ENCODE data around the gene MRPL41.
"Not testable (repeated sequence)": the region's sequence is repeated elsewhere in the genome, so short reads cannot be mapped to it uniquely, and the experiment has no call there.

Gene MRPL41

DNA sequence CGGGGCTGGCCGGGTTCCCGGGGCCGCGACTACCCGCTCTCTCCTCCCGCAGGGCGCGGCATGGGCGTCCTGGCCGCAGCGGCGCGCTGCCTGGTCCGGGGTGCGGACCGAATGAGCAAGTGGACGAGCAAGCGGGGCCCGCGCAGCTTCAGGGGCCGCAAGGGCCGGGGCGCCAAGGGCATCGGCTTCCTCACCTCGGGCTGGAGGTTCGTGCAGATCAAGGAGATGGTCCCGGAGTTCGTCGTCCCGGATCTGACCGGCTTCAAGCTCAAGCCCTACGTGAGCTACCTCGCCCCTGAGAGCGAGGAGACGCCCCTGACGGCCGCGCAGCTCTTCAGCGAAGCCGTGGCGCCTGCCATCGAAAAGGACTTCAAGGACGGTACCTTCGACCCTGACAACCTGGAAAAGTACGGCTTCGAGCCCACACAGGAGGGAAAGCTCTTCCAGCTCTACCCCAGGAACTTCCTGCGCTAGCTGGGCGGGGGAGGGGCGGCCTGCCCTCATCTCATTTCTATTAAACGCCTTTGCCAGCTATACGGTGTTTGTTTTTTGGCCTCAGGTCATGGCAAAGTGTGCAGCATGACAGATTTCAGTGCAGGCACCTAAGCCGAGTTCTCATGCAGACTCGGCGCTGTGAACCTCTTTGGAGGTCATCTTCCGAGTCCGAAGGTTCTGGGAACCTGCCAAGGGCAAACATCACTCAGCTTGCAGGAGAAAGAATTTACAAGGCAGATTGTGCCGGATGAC is 516 bp downstream of the MRPL41 start:
- peak in 1 of 2 experiments; percentile 20 for DNase-seq (ENCODE audit: low read depth in 2 of 2)

DNA sequence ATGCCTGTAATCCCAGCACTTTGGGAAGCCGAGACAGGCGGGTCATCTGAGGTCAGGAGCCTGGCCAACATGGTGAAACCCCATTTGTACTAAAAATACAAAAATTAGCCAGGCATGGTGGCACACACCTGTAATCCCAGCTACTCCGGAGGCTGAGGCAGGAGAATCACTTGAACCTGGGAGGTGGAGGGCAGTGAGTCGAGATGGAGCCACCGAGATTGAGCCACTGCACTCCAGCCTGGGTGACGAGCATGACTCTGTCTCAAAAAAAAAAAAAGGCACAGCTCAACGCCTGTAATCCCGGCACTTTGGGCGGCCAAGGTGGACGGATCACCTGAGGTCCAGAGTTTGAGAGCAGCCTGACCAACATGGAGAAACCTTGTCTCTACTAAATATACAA is 2.0 kb downstream of the MRPL41 start:
- DNase-seq (ENCODE audit: low read depth in 2 of 2), result not testable (repeated sequence)

GRCh38 chr9:137554349-137554748 is 2.7 kb downstream of the MRPL41 start:
- DNase-seq (ENCODE audit: low read depth in 2 of 2), result no peak

DNA sequence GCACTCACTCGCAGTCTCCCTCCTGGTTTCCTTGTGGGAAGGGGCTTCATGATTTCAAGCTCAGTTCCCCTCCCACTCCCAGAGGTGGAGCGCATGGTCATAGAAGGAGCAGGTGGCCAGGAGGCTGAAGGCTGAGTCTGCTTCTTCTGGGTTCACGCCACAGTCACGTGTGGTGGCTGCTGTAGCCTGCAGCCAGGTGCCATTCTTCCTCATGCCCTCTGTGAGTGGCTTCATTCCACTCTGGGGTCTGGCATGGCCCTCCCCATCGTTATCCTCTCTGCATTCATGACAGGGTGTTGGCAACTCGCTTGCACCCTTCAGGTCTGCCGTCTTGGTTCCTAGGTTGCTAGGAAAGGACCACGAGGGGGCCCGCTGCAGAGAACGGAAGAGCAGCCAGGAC is 3.5 kb downstream of the MRPL41 start:
- DNase-seq (ENCODE audit: low read depth in 2 of 2), result no peak

GRCh38 chr9:137556069-137556838 is 4.6 kb downstream of the MRPL41 start:
- no peak for DNase-seq (ENCODE audit: low read depth in 2 of 2)

- no peak for DNase-seq (ENCODE audit: low read depth in 2 of 2)
These were observed 6.4 kb downstream of the MRPL41 start for GRCh38 chr9:137558127-137558526.

DNA sequence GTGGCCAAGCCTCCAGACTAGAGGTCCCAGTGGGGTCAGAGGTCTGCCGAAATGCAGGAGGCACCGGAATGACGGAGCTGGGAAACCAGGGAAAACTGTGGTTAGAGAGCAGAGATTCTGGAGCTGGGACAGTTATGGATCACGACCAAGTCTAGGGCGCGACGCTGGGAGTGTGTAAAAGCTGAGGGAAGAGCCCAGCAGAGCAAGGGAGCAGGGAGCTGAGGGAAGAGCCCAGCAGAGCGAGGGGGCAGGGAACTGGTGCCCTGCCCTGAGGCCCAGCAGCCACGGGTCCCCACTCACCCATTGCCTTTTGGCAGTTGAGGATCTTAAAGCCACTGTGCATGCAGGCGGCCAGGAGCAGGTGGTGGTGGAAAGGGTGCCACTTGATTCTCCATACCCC is 12.5 kb downstream of the MRPL41 start:
- no peak for DNase-seq (ENCODE audit: low read depth in 2 of 2)

DNA sequence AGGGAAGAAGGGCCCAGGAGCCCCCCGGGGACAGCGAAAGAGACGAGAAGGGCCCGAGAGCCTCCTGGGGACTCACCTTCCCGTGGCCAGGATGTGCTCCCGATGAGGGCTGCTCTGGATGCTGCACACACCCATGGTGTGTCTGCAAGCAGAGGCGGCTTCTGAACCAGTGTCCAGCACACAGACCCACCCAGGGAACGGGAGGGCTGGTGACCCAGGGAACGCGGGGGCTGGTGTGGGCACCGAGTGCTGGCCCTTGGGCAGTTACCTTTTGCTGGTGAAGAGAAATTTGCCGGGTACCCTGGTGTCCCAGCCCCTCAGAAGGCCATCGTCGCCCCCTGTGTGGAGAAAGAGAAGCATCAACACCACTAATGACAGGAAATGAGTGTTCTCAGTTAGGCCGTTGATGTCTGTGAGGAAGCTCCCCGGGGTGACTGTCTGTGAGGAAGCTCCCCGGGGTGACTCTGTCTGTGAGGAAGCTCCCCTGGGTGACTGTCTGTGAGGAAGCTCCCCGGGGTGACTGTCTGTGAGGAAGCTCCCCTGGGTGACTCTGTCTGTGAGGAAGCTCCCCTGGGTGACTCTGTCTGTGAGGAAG is 13.2 kb downstream of the MRPL41 start:
- DNase-seq (ENCODE audit: low read depth in 2 of 2), result no peak

DNA sequence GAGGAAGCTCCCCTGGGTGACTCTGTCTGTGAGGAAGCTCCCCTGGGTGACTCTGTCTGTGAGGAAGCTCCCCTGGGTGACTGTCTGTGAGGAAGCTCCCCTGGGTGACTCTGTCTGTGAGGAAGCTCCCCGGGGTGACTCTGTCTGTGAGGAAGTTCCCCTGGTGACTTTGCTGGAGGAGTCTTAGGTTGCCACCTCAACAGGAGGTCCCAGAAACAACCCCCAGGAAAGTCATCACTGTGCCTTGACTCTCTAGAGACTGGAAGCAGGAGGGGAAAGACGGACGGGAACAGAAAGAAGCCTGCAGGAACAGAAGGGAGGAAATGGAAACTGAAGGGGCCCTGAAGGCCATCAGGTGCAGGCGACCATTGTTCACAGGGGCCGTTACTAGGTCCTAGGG is 16.8 kb downstream of the MRPL41 start:
- DNase-seq (ENCODE audit: low read depth in 2 of 2), result not testable (repeated sequence)

DNA sequence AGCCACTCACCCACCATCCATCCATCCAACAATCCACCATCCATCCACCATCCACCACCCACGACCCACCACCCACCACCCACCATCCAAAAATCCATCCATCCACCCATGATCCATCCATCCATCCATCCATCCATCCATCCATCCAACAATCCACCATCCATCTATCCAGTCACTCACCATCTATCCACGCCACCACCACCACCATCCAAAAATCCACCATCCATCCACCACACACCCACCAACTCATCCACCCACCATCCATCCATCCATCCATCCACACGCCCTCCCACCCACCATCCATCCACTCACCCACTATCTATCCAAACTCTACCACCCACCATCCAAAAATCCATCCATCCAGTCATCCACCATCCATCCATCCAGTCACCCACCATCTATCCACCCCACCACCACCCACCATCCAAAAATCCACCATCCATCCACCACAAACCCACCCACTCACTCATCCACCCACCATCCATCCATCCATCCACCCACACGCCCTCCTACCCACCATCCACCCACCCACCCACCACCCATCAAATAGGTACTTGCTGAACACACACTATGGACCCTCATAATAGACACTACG is 18.0 kb downstream of the MRPL41 start:
- no peak for DNase-seq (ENCODE audit: low read depth in 2 of 2)

- DNase-seq (ENCODE audit: low read depth in 2 of 2), result no peak
These were observed 18.9 kb downstream of the MRPL41 start for GRCh38 chr9:137570566-137570965.

DNA sequence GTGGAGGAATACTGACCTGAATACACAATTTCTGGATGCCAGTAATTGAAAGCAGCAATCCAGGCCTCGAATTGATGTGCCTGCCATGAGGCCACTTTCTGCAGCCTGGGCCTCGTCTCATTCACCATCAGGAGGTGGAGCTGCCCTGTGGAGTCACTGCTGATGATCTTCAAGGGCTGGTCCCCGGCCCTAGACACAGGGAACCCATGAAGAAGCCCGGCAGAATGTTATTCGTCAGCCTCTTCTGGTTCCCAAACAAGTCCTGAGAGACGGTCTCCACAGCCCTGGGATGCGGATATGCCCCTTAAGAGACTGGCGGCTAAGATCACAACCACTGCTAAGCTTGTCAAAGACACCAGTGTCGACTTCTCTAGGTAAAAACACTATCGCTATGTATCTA is 22.5 kb downstream of the MRPL41 start:
- no peak for DNase-seq (ENCODE audit: low read depth in 2 of 2)

DNA sequence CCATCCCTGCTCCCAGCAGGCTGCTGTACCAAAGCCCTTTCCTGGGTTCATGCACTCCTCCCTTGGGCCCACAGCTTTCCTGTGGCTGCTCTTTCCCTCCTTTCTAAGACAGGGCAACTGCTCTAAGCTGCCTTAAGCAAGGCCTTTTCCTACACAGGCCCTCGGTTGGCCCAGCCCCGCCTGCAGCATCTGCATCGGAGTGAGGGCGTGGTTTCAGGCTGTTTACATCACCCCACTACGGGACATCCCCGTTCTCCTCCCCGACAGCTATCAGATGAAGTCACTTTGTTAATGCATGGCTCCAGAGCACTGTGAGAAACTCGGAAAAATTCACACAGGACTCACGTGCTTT is 23.7 kb downstream of the MRPL41 start:
- DNase-seq (ENCODE audit: low read depth in 2 of 2), result no peak

DNA sequence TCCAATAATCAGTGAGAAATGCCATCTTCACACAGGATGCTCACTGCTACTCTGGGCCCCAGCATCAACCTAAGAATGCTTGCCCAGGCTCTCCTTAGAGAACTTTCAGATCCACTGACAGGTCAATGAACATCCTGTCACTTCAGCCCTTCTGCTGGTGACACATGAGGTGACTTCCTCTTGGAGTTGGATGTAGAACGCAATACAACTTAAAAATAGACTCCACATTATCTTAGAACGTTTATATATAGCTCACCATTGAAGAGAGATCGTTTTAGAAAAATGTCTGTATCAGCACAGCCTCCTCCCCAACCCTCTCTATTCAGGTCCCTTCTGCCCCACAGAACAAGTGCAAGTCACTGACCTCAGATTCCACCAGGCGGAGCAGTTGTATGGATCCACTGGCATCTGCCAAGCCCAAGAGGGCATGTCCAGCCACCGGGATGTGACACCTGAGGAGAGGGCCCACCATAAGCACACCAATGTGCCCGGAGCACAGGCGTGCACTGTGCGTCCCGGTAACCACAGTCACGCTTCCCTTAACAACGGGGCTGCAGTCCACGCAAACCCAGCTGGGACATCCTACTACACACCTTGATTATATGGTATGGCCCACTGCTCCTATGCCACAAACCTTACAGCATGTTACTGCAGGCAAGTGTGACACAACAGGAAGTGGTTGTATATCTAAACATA is 24.2 kb downstream of the MRPL41 start:
- DNase-seq (ENCODE audit: low read depth in 2 of 2), result no peak

DNA sequence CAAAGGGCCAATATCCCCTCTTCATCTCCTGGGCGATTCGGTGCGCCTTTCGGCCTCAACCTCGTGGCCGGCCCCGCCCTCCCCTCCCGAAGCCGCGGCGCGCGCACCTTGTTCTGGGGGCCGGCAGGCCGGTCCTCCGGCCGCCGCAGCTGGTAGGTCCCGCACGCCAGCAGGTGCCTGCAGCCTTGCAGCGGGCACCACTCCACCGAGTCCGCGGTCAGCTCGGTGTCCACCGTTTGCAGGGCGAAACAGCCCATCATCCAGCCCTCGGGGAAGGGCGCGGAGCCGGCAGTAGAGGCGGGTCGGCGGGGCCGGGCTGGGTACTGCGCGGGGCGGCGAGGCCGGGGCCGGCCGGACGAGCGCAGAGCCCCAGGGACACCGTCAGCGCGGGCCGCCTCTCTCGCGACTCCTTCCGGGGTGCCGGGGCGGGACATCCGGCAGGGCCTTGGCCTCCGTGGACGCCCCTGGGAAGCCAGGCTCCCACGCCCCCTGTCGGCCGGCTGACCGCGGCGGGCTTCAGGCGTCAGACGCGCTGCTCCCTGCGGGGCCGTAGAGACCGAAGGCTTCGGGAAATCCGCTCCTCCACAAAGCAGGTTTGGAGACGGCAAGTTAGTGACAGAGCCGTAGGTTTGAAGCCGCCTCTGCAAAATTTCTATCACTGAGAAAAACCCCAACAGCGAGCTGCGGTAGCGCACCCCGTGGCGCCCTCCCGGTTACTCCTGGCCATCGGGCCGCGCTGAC is 27.0 kb downstream of the MRPL41 start, which contains the start of gene DPH7:
TSS of gene DPH7 (minus strand) at position 408 of the 741 bp plus-strand sequence. CDS start at position 260, 148 bp downstream.
- DNase-seq (ENCODE audit: low read depth in 2 of 2), result peak; percentile 90 to 97

- DNase-seq (ENCODE audit: low read depth in 2 of 2), result no peak
These were observed 27.6 kb downstream of the MRPL41 start for GRCh38 chr9:137579259-137579604.

GRCh38 chr9:137580209-137580953 is 28.7 kb downstream of the MRPL41 start:
- no peak for DNase-seq (ENCODE audit: low read depth in 2 of 2)

- DNase-seq (ENCODE audit: low read depth in 2 of 2), result no peak
These were observed 29.3 kb downstream of the MRPL41 start for GRCh38 chr9:137580954-137581322.

DNA sequence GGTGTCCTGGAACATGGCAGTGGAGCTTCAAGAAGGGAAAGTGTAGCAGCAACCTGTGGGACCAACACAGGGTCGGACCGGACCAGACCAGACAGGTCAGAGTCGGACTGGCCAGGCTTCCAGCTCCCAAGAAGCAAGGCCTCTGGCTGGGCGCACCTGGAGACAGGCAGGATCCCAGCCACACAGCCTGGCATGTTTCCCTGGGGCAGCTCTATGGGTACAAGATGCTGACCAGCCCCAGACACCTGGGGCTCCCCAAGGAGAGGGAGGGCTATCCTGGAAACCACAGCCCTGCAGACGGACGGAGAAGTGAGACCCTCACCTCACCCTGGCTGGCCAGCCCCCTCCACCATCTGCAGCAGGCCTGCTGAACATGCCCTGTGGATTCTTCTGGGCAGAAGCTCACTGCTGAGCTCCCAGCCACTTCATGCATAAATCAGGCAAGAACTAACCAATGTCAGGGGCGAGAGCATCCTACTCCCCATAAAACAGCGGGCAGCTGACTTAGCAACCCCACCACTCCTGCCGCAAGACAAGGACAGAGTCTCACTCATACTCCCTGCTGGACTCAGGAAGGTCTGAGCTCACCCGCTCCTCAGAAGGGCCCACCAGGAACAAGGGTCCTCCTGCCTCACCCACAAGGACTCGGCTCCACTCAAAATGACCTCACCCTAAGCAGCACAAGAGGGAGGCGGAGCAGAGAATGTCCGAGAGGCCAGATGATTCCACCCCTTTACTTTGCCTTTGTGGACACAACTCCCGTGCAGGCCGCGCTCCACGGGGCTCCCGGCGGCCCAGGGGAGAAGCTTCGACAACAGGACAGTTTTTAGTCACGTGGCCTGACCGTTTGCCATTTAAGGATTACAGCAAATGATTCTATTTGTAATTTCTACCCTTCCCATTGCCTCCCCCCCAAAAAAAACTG is 29.9 kb downstream of the MRPL41 start:
- DNase-seq (ENCODE audit: low read depth in 2 of 2), result no peak
